Epithelial cell of proximal tubule (primary cell): Measurements from ENCODE around the gene ME2. TPM values are rescaled to one million over a fixed set of nuclear protein-coding genes. Genes with fewer than 3 reads are reported as not detected.

Experiments
- DNase-seq: peaks from one replicate; pipeline ENCODE4 v3.0.0-alpha.2; 2011; ENCODE audit warnings: low read depth
- H3K4me3 ChIP-seq: 2 replicates; pipeline ENCODE4 v1.5.1; 2011; ENCODE audit warnings: low read depth, mild to moderate bottlenecking, low read length
- CTCF ChIP-seq: conservative IDR thresholded peaks from 2 replicates; pipeline ENCODE4 v1.5.1; 2012; ENCODE audit warnings: low read depth, mild to moderate bottlenecking, low read length
- total RNA-seq: library from RNA; depleted of rRNA; stranded (reverse); fragments of >200 nt; gene quantifications from 2 replicates; pipeline ENCODE4 v1.2.3, GENCODE V29; 2015

Gene ME2
- total RNA-seq, 1 donor from 2014 or later = 60.4 TPM

GRCh38 chr18:50950626-50951025 lies 71.7 kb downstream of the ME2 start:
- no peak for TF ChIP-seq CTCF
- no peak overlapping the region for H3K4me3 ChIP-seq
- no peak for DNase-seq

- DNase-seq = no peak
- no peak for TF ChIP-seq CTCF
- no peak overlapping the region for H3K4me3 ChIP-seq
These were observed 74.9 kb downstream of the ME2 start for GRCh38 chr18:50953822-50954221.

GRCh38 chr18:50955253-50955652 lies 76.3 kb downstream of the ME2 start:
- no peak for DNase-seq
- no peak overlapping the region for H3K4me3 ChIP-seq
- no peak for TF ChIP-seq CTCF

- no peak overlapping the region for H3K4me3 ChIP-seq
- DNase-seq = no peak
- no peak for TF ChIP-seq CTCF
These were observed 77.2 kb downstream of the ME2 start for GRCh38 chr18:50956116-50956515.

GRCh38 chr18:50961974-50962373 lies 83.1 kb downstream of the ME2 start:
- no peak for TF ChIP-seq CTCF
- no peak overlapping the region for H3K4me3 ChIP-seq
- no peak for DNase-seq

GRCh38 chr18:50967714-50968661 lies 89.1 kb downstream of the ME2 start, which contains the start of gene ELAC1:
Gene ELAC1 (plus strand): TSS chr18:50968040. CDS start chr18:50974405, 6,365 bp downstream.
- no peak for DNase-seq

More at GRCh38 chr18:50967714-50968661, 89.1 kb downstream of the ME2 start, which contains the start of gene ELAC1:
- TF ChIP-seq CTCF = no peak
- peak within 1 kb of the TSS; percentile 91 for H3K4me3 ChIP-seq
